ENCODE data around the gene LAPTM5. TPM values are rescaled to one million over a fixed set of nuclear protein-coding genes. Genes with fewer than 3 reads are reported as not detected.

Gene LAPTM5
- total and polyA plus RNA-seq, 2 donors (not counting 3 experiments of a cell fraction or from before 2014, with no cell fraction given): 83.4 to 95.2 TPM

- intact Hi-C loops (cut with micrococcal nuclease) (no loop called here), dilution Hi-C loops (cut with MboI; ENCODE audit: extremely low pct_ligation_motif_present, low sequenced_read_pairs) (no loop called here)
- no peak for DNase-seq (ENCODE audit: low read depth, low spot score)
- H3K9me3 ChIP-seq (replicated peaks; ENCODE audit: control insufficient read depth, insufficient read depth, low read length): no peaks in the 10 kb centered on the region
- peaks cover 0 to 3% of the 10 kb centered on the region in 2 experiments for H3K27me3 ChIP-seq (ENCODE audit: control insufficient read depth in 2 of 2, insufficient read depth in 2 of 2, low read length in 2 of 2)
- H3K4me3 ChIP-seq (replicated peaks in 1 of 3; ENCODE audit: insufficient read depth in 1 of 3, low read depth in 1 of 3, low read length in 3 of 3): no peak overlapping the region
- no peak overlapping the region for H3K27ac ChIP-seq (ENCODE audit: insufficient read depth, low read depth, low read length)
- no peaks in the 10 kb centered on the region for H4K20me1 ChIP-seq (replicated peaks; ENCODE audit: control insufficient read depth, extremely low read depth, insufficient read depth, low read length)
- no peak overlapping the region for H2AFZ ChIP-seq (ENCODE audit: low read depth, low read length)
- H3K79me2 ChIP-seq (ENCODE audit: control insufficient read depth, insufficient read depth, low read length): no peaks in the 10 kb centered on the region
- H3K9ac ChIP-seq (replicated peaks; ENCODE audit: extremely low read depth, insufficient read depth, low read length): no peak overlapping the region
- ChIA-PET POLR2A (no interaction called here), CTCF (interaction anchor here (0.5 kb wide), 1 partner anchor 1455 kb away, joined by 3 read pairs; no protein-coding TSS in a partner anchor)
- FAIRE-seq: no peak
- no peaks in the 10 kb centered on the region for H3K36me3 ChIP-seq (ENCODE audit: control insufficient read depth in 2 of 2, extremely low read depth in 1 of 2, insufficient read depth in 2 of 2, low read length in 2 of 2)
- H3K4me1 ChIP-seq (ENCODE audit: control insufficient read depth, extremely low read depth, insufficient read depth, low read length): peaks cover 5% of the 10 kb centered on the region
- no peak overlapping the region for H3K4me2 ChIP-seq (ENCODE audit: insufficient read depth, low read length)
- H3K9me1 ChIP-seq (replicated peaks; ENCODE audit: control insufficient read depth, extremely low read depth, insufficient read depth, low read length): no peaks in the 10 kb centered on the region
- no peak for TF ChIP-seq MYC (IDR thresholded peaks at IDR 0.05; ENCODE audit: low read depth, low read length)
- TF ChIP-seq GATA2 (IDR thresholded peaks at IDR 0.05; ENCODE audit: insufficient read depth, insufficient read length, low read depth, low read length): no peak
- no TSS peak for BruUV-seq (replicated peaks)
Measured at GRCh38 chr1:30714536-30715090, 43.0 kb downstream of the LAPTM5 start.

GRCh38 chr1:30714025-30714424 is 43.5 kb downstream of the LAPTM5 start:
- no TSS peak for BruUV-seq (replicated peaks)
- H3K9ac ChIP-seq (replicated peaks; ENCODE audit: extremely low read depth, insufficient read depth, low read length): no peak overlapping the region
- no peak overlapping the region for H3K4me3 ChIP-seq (replicated peaks in 1 of 3; ENCODE audit: insufficient read depth in 1 of 3, low read depth in 1 of 3, low read length in 3 of 3)
- no peak overlapping the region for H3K27ac ChIP-seq (ENCODE audit: insufficient read depth, low read depth, low read length)
- ChIA-PET POLR2A (no interaction called here), CTCF (no interaction called here)
- TF ChIP-seq EZH2 (IDR thresholded peaks at IDR 0.05; ENCODE audit: borderline replicate concordance, low read depth, low read length, severe bottlenecking) (no peak), CTCF (IDR thresholded peaks at IDR 0.05; ENCODE audit: extremely low read depth in 1 of 2, insufficient read depth in 1 of 2, low read depth in 1 of 2, low read length in 2 of 2) (no peak), FOS (IDR thresholded peaks at IDR 0.05; ENCODE audit: borderline replicate concordance, insufficient read depth, low read length) (no peak), POLR2AphosphoS5 (IDR thresholded peaks at IDR 0.05; ENCODE audit: insufficient read depth, low read depth, low read length) (no peak), MYC (IDR thresholded peaks at IDR 0.05; ENCODE audit: low read depth, low read length) (no peak), JUN (IDR thresholded peaks at IDR 0.05; ENCODE audit: borderline replicate concordance, insufficient read depth, insufficient read length, low read depth) (no peak), POLR2A (IDR thresholded peaks at IDR 0.05; ENCODE audit: low read depth, low read length) (no peak), GATA2 (IDR thresholded peaks at IDR 0.05; ENCODE audit: insufficient read depth, insufficient read length, low read depth, low read length) (no peak)
- TF ChIP-seq, protein P1, sequence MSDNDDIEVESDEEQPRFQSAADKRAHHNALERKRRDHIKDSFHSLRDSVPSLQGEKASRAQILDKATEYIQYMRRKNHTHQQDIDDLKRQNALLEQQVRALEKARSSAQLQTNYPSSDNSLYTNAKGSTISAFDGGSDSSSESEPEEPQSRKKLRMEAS (IDR thresholded peaks at IDR 0.05; ENCODE audit: insufficient read depth, insufficient read length): no peak
- H3K9me3 ChIP-seq (replicated peaks; ENCODE audit: control insufficient read depth, insufficient read depth, low read length): no peaks in the 10 kb centered on the region
- H3K9me1 ChIP-seq (replicated peaks; ENCODE audit: control insufficient read depth, extremely low read depth, insufficient read depth, low read length): no peaks in the 10 kb centered on the region
- intact Hi-C loops (cut with micrococcal nuclease): no loop called here
- no peaks in the 10 kb centered on the region for H3K79me2 ChIP-seq (ENCODE audit: control insufficient read depth, insufficient read depth, low read length)
- no peaks in the 10 kb centered on the region for H4K20me1 ChIP-seq (replicated peaks; ENCODE audit: control insufficient read depth, extremely low read depth, insufficient read depth, low read length)
- no peaks in the 10 kb centered on the region for H3K36me3 ChIP-seq (ENCODE audit: control insufficient read depth in 2 of 2, extremely low read depth in 1 of 2, insufficient read depth in 2 of 2, low read length in 2 of 2)
- FAIRE-seq (no peak), DNase-seq (ENCODE audit: low read depth, low spot score) (no peak)
- dilution Hi-C loops (cut with MboI; ENCODE audit: extremely low pct_ligation_motif_present, low sequenced_read_pairs): no loop called here
- no peak overlapping the region for H3K4me2 ChIP-seq (ENCODE audit: insufficient read depth, low read length)
- peaks cover 4% of the 10 kb centered on the region for H3K4me1 ChIP-seq (ENCODE audit: control insufficient read depth, extremely low read depth, insufficient read depth, low read length)
- peaks cover 0 to 3% of the 10 kb centered on the region in 2 experiments for H3K27me3 ChIP-seq (ENCODE audit: control insufficient read depth in 2 of 2, insufficient read depth in 2 of 2, low read length in 2 of 2)
- no peak overlapping the region for H2AFZ ChIP-seq (ENCODE audit: low read depth, low read length)
